Mucosa of rectum (tissue), 2 donors: ENCODE measurements around the gene LATS2.
"Not testable (repeated sequence)": the region's sequence is repeated elsewhere in the genome, so short reads cannot be mapped to it uniquely, and the experiment has no call there.

Experiments used
- H3K27ac ChIP-seq, 2 donors: one replicate each; pipeline ENCODE4 v1.7.0; 2013; ENCODE audit warnings: inconsistent platforms in 2 of 2, low read depth in 2 of 2, low read length in 2 of 2
- H3K27me3 ChIP-seq, 2 donors: one replicate each; pipeline ENCODE4 v1.7.0; 2013; ENCODE audit warnings: low read length in 2 of 2; ENCODE audit not compliant: control insufficient read depth in 2 of 2, insufficient read depth in 2 of 2
- H3K36me3 ChIP-seq, 2 donors: one replicate each; pipeline ENCODE4 v1.7.0; 2013; ENCODE audit warnings: low read length in 2 of 2; ENCODE audit not compliant: control insufficient read depth in 2 of 2, insufficient read depth in 2 of 2
- H3K4me1 ChIP-seq, 2 donors: one replicate each; pipeline ENCODE4 v1.7.0; 2013; ENCODE audit warnings: low read length in 2 of 2, mild to moderate bottlenecking in 1 of 2; ENCODE audit not compliant: control insufficient read depth in 2 of 2, insufficient read depth in 2 of 2
- H3K4me3 ChIP-seq, 2 donors: one replicate each; pipeline ENCODE4 v1.7.0; 2013; ENCODE audit warnings: low read length in 2 of 2
- H3K9ac ChIP-seq, 2 donors: one replicate each; pipeline ENCODE4 v1.7.0; 2013; ENCODE audit warnings: low read length in 2 of 2, low read depth in 1 of 2, mild to moderate bottlenecking in 1 of 2
- H3K9me3 ChIP-seq, 2 donors: one replicate each; pipeline ENCODE4 v1.7.0; 2013; ENCODE audit warnings: low read length in 2 of 2; ENCODE audit not compliant: control insufficient read depth in 2 of 2
- donor health status: healthy.
- donor health status: Normal muscosa, but diverticular disease.

LATS2 gene

DNA sequence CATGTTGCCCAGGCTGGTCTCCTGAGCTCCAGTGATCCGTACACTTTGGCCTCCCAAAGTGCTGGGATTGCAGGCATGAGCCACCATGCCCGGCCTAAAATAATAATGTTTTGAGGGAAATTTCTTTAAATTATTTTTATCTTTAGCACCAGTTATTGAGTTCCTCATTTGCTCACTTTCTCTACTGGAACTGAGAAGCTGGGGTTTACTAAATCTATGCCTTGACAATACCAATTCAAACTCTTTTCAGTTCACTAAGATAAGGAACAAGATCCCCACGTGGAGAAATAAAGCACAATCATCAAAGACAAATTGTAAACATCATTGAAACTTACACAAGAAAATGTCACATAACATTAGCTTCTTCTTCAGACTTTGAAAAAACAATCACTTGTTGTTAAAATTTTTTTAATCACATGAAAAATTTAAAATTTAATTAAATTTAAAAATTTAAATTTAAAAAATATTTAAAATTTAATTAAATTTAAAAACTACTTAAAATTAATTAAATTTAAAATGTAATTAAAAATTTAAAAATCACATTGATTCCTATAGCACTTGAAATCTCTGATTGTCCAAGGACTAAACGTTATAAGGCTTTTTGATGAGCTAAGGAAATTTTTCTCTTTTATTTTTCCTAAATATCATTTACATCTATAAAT is 133.7 kb downstream of the LATS2 start:
- H3K27me3 ChIP-seq = no peaks in the 10 kb centered on the region
- H3K9me3 ChIP-seq = no peaks in the 10 kb centered on the region

GRCh38 chr13:20925395-20925790 is 136.0 kb downstream of the LATS2 start:
- not testable (repeated sequence) for H3K4me1 ChIP-seq, H3K36me3 ChIP-seq, H3K4me3 ChIP-seq, H3K27ac ChIP-seq, H3K9me3 ChIP-seq, H3K27me3 ChIP-seq, H3K9ac ChIP-seq

More for the DNA sequence above, 133.7 kb downstream of the LATS2 start:
- Histone ChIP-seq H3K4me3 (no peak overlapping the region), H3K27ac (no peak overlapping the region), H3K36me3 (no peaks in the 10 kb centered on the region), H3K4me1 (no peaks in the 10 kb centered on the region), H3K9ac (no peak overlapping the region)

- Histone ChIP-seq H3K4me3 (no peak overlapping the region), H3K4me1 (no peaks in the 10 kb centered on the region), H3K36me3 (no peaks in the 10 kb centered on the region), H3K9me3 (no peaks in the 10 kb centered on the region), H3K27ac (no peak overlapping the region), H3K27me3 (no peaks in the 10 kb centered on the region), H3K9ac (no peak overlapping the region)
Observed at GRCh38 chr13:20924758-20925394, 136.5 kb downstream of the LATS2 start.

- Histone ChIP-seq H3K9me3 (no peaks in the 10 kb centered on the region), H3K9ac (no peak overlapping the region), H3K4me3 (no peak overlapping the region), H3K27me3 (no peaks in the 10 kb centered on the region), H3K27ac (no peak overlapping the region), H3K4me1 (no peaks in the 10 kb centered on the region), H3K36me3 (no peaks in the 10 kb centered on the region)
Observed at GRCh38 chr13:20923272-20923671, 138.1 kb downstream of the LATS2 start.
